Small intestine (tissue), 7 donors: ENCODE data around the gene MCAT. TPM values are rescaled to one million over a fixed set of nuclear protein-coding genes. Genes with fewer than 3 reads are reported as not detected.
"Not testable (repeated sequence)": the region's sequence is repeated elsewhere in the genome, so short reads cannot be mapped to it uniquely, and the experiment has no call there.

Source experiments
- DNase-seq, 2 donors: peaks; one replicate each; pipeline versions ENCODE4 v3.0.0 to v3.0.0-alpha.2; 2013
- FAIRE-seq: peaks from 2 replicates; lab custom pipeline; 2012; peaks lifted over from hg19 to GRCh38; lab: Jason Lieb, UNC
- H3K27ac ChIP-seq, 3 donors: one replicate each; pipeline ENCODE4 v1.5.1; 2013; ENCODE audit warnings: low read length in 2 of 3, mild to moderate bottlenecking in 2 of 3, control low read depth in 1 of 3, inconsistent platforms in 1 of 3, low read depth in 1 of 3, moderate library complexity in 1 of 3
- H3K27me3 ChIP-seq, 3 donors: one replicate each; pipeline ENCODE4 v1.6.1; 2013; ENCODE audit warnings: low read length in 3 of 3, inconsistent platforms in 1 of 3; ENCODE audit not compliant: control insufficient read depth in 3 of 3, insufficient read depth in 3 of 3
- H3K36me3 ChIP-seq, 3 donors: one replicate each; pipeline ENCODE4 v1.6.1; 2013; ENCODE audit warnings: low read length in 3 of 3, inconsistent platforms in 1 of 3, low read depth in 1 of 3, mild to moderate bottlenecking in 1 of 3, moderate library complexity in 1 of 3; ENCODE audit not compliant: control insufficient read depth in 3 of 3, insufficient read depth in 2 of 3
- H3K4me1 ChIP-seq, 3 donors: one replicate each; pipeline ENCODE4 v1.6.1; 2013; ENCODE audit warnings: low read length in 2 of 3, inconsistent platforms in 1 of 3, low read depth in 1 of 3, mild to moderate bottlenecking in 1 of 3, moderate library complexity in 1 of 3; ENCODE audit not compliant: control insufficient read depth in 3 of 3, insufficient read depth in 2 of 3
- H3K4me3 ChIP-seq, 3 donors: one replicate each; pipeline ENCODE4 v1.5.1; 2013; ENCODE audit warnings: low read length in 3 of 3, control low read depth in 1 of 3, inconsistent platforms in 1 of 3, low read depth in 1 of 3, mild to moderate bottlenecking in 1 of 3, moderate library complexity in 1 of 3
- H3K9me3 ChIP-seq, 2 donors: one replicate each; pipeline ENCODE4 v1.6.1; 2013; ENCODE audit warnings: low read depth in 1 of 2, low read length in 1 of 2; ENCODE audit not compliant: control insufficient read depth in 2 of 2, insufficient read depth in 1 of 2
- WGBS, 3 donors: extraction: QIAGEN DNeasy Blood & Tissue Kit; methylation state at CpG; one replicate each; pipeline ENCODE4 v1.1.7; 2013; 5-methylcytosine and 5-hydroxymethylcytosine counted together
- polyA plus RNA-seq, 4 donors: library from polyadenylated mRNA; stranded (reverse) in 3 of 4; unstranded in 1 of 4; fragments of 200-250 nt in 3 of 4; fragments of 120-200 nt in 1 of 4; gene quantifications; one replicate each; pipeline versions ENCODE4 v1.2.1 to v1.2.3, GENCODE V29; 2013
- donor health status: healthy with polysubstance abuse.
- donor health status: control.
- donor health status: control.
- donor health status: Bipolar disorder and iron deficiency.
- donor health status: healthy.

The MCAT gene
- polyA plus RNA-seq, 4 donors = 9.8 to 25.7 (median 13.1) TPM

- DNase-seq, FAIRE-seq, H3K4me3 ChIP-seq, H3K36me3 ChIP-seq, H3K27ac ChIP-seq, H3K9me3 ChIP-seq: not testable (repeated sequence)
- H3K4me1 ChIP-seq = peaks cover 0 to 11% (median 0%) of the 10 kb centered on the region in 3 donors
- WGBS, 3 donors = 97 to 98% (median 97%) methylated on average over 3 of the region's 3 CpGs
- peaks cover 0 to 20% (median 0%) of the 10 kb centered on the region in 3 donors for H3K27me3 ChIP-seq
These were observed 38.2 kb downstream of the MCAT start for GRCh38 chr22:43104950-43105349.

GRCh38 chr22:43104056-43104625 is 39.1 kb downstream of the MCAT start:
- not testable (repeated sequence) for H3K4me3 ChIP-seq, FAIRE-seq, H3K36me3 ChIP-seq, H3K4me1 ChIP-seq, H3K9me3 ChIP-seq
- peaks cover 0 to 12% (median 0%) of the 10 kb centered on the region in 3 donors for H3K27me3 ChIP-seq
- H3K27ac ChIP-seq = peak overlapping the region in 1 of 3 donors; percentile 7
- WGBS, 3 donors = 11 to 36% (median 21%) methylated on average over 15 of the region's 15 CpGs
- DNase-seq = peak; percentile 92 to 99

GRCh38 chr22:43101306-43101705 is 41.9 kb downstream of the MCAT start:
- DNase-seq (no peak), FAIRE-seq (no peak)
- 72 to 84% (median 82%) methylated on average over 7 of the region's 7 CpGs for WGBS, 3 donors
- peaks cover 0 to 9% (median 0%) of the 10 kb centered on the region in 3 donors for H3K4me1 ChIP-seq
- peaks cover 0 to 9% of the 10 kb centered on the region in 2 donors for H3K9me3 ChIP-seq
- H3K36me3 ChIP-seq = no peaks in the 10 kb centered on the region
- peaks cover 0 to 3% (median 0%) of the 10 kb centered on the region in 3 donors for H3K27me3 ChIP-seq
- no peak overlapping the region for H3K27ac ChIP-seq
- H3K4me3 ChIP-seq = no peak overlapping the region

GRCh38 chr22:43100225-43100624 is 43.0 kb downstream of the MCAT start:
- Histone ChIP-seq H3K36me3 (no peaks in the 10 kb centered on the region), H3K4me1 (peaks cover 0 to 9% (median 0%) of the 10 kb centered on the region in 3 donors), H3K4me3 (no peak overlapping the region), H3K27ac (no peak overlapping the region), H3K27me3 (no peaks in the 10 kb centered on the region), H3K9me3 (peaks cover 0 to 9% of the 10 kb centered on the region in 2 donors)
- WGBS, 3 donors = 6 to 35% (median 14%) methylated on average over 5 of the region's 5 CpGs
- FAIRE-seq (no peak), DNase-seq (no peak)

- H3K27me3 ChIP-seq = no peaks in the 10 kb centered on the region
- H3K27ac ChIP-seq = no peak overlapping the region
- no peaks in the 10 kb centered on the region for H3K36me3 ChIP-seq
- no peak for FAIRE-seq
- H3K4me3 ChIP-seq = no peak overlapping the region
- peaks cover 0 to 9% of the 10 kb centered on the region in 2 donors for H3K9me3 ChIP-seq
- 83 to 90% (median 90%) methylated on average over 4 of the region's 4 CpGs for WGBS, 3 donors
- no peak for DNase-seq
- peaks cover 0 to 5% (median 0%) of the 10 kb centered on the region in 3 donors for H3K4me1 ChIP-seq
These were observed 44.1 kb downstream of the MCAT start for GRCh38 chr22:43099095-43099494.

- Histone ChIP-seq H3K4me1 (no peaks in the 10 kb centered on the region), H3K27ac (no peak overlapping the region), H3K9me3 (peaks cover 0 to 9% of the 10 kb centered on the region in 2 donors), H3K27me3 (no peaks in the 10 kb centered on the region), H3K36me3 (no peaks in the 10 kb centered on the region), H3K4me3 (no peak overlapping the region)
- WGBS, 3 donors = 59 to 87% (median 75%) methylated on average over 4 of the region's 4 CpGs
- DNase-seq (no peak), FAIRE-seq (no peak)
These were observed 44.8 kb downstream of the MCAT start for GRCh38 chr22:43098356-43098755.

GRCh38 chr22:43096420-43096819 is 46.8 kb downstream of the MCAT start:
- DNase-seq = no peak
- no peaks in the 10 kb centered on the region for H3K36me3 ChIP-seq
- no peaks in the 10 kb centered on the region for H3K27me3 ChIP-seq
- H3K9me3 ChIP-seq = peaks cover 0 to 9% of the 10 kb centered on the region in 2 donors
- H3K4me3 ChIP-seq = no peak overlapping the region
- no peaks in the 10 kb centered on the region for H3K4me1 ChIP-seq
- no peak overlapping the region for H3K27ac ChIP-seq
- 86 to 93% (median 90%) methylated on average over 8 of the region's 8 CpGs for WGBS, 3 donors
- no peak for FAIRE-seq

- FAIRE-seq (no peak), DNase-seq (no peak)
- no peaks in the 10 kb centered on the region for H3K4me1 ChIP-seq
- H3K36me3 ChIP-seq = no peaks in the 10 kb centered on the region
- no peak overlapping the region for H3K4me3 ChIP-seq
- no peak overlapping the region for H3K27ac ChIP-seq
- peaks cover 0 to 9% of the 10 kb centered on the region in 2 donors for H3K9me3 ChIP-seq
- no peaks in the 10 kb centered on the region for H3K27me3 ChIP-seq
- WGBS, 3 donors = 26 to 47% (median 45%) methylated on average over 4 of the region's 4 CpGs
These were observed 48.6 kb downstream of the MCAT start for GRCh38 chr22:43094551-43094950.

GRCh38 chr22:43094085-43094484 is 49.1 kb downstream of the MCAT start:
- WGBS, 3 donors = 15 to 47% (median 42%) methylated on average over 7 of the region's 7 CpGs
- Histone ChIP-seq H3K36me3 (no peaks in the 10 kb centered on the region), H3K4me3 (no peak overlapping the region), H3K27ac (no peak overlapping the region), H3K27me3 (no peaks in the 10 kb centered on the region), H3K4me1 (no peaks in the 10 kb centered on the region), H3K9me3 (peaks cover 0 to 9% of the 10 kb centered on the region in 2 donors)
- no peak for FAIRE-seq
- DNase-seq = peak; percentile 31 to 64
